Mucosa of descending colon (tissue), 3 donors: ENCODE data around the gene PGBD2. TPM values are rescaled to one million over a fixed set of nuclear protein-coding genes. Genes with fewer than 3 reads are reported as not detected.

ENCODE experiments used
- ATAC-seq: fragments of 200-7000 bp; cut with Tn5 transposase; one replicate; pipeline ENCODE4 v1.9.1; 2020; ENCODE audit warnings: mild to moderate bottlenecking, moderate library complexity
- DNase-seq, 3 donors: peaks; one replicate each; pipeline ENCODE4 v3.0.0-alpha.2; 2020
- H3K36me3 ChIP-seq: fragments of 200-600 bp; one replicate; pipeline ENCODE4 v1.8.0; 2021; ENCODE audit warnings: low read depth, mild to moderate bottlenecking
- H3K4me1 ChIP-seq: fragments of 200-600 bp; one replicate; pipeline ENCODE4 v1.8.0; 2021; ENCODE audit warnings: low read depth, mild to moderate bottlenecking
- H3K4me3 ChIP-seq: fragments of 200-600 bp; one replicate; pipeline ENCODE4 v1.8.0; 2021; ENCODE audit warnings: mild to moderate bottlenecking
- H3K9me3 ChIP-seq: fragments of 200-600 bp; one replicate; pipeline ENCODE4 v1.8.0; 2021; ENCODE audit warnings: mild to moderate bottlenecking
- CTCF ChIP-seq: fragments of 200-600 bp; IDR thresholded peaks from one replicate; pipeline ENCODE4 v1.8.0; 2022; ENCODE audit warnings: antibody characterized with exemption, mild to moderate bottlenecking
- intact Hi-C, 2 donors: fragments of 100-400 bp; cut with DNase I in 1 of 2; cut with micrococcal nuclease in 1 of 2; formaldehyde crosslinking; loops; one replicate each; pipeline versions ENCODE4 v1.11.0 to v1.11.1; 2022; cut with DNase I, micrococcal nuclease
- total RNA-seq, 3 donors: library from RNA; stranded (reverse); fragmentation: NEBNext Ultra II Directional in 2 of 3; extraction: Animal tissue kit (Norgen Biotek cat#: 25700) in 2 of 3; gene quantifications; one replicate each; pipeline versions ENCODE4 v1.2.1 to v1.2.4, GENCODE V29; 2021 to 2023
- donor health status: DM: no; HTN: no; CAD: no; lungs with moderate emphysema.
- donor health status: DM: no; HTN: no; CAD: no.
- donor health status: DM: no; HTN: yes; CAD: no.

PGBD2 gene
- total RNA-seq, 3 donors from 2014 or later, result 6.6 to 11.7 (median 10.9) TPM

- no peak overlapping the region for H3K4me3 ChIP-seq
- H3K4me1 ChIP-seq, result no peaks in the 10 kb centered on the region
- intact Hi-C loops, result no loop called here
- ATAC-seq, result peak; percentile 95
- H3K36me3 ChIP-seq, result no peaks in the 10 kb centered on the region
- H3K9me3 ChIP-seq, result no peaks in the 10 kb centered on the region
- TF ChIP-seq CTCF, result no peak
- no peak for DNase-seq
Measured at GRCh38 chr1:248892590-248892989, 13.4 kb upstream of the PGBD2 start.

DNA sequence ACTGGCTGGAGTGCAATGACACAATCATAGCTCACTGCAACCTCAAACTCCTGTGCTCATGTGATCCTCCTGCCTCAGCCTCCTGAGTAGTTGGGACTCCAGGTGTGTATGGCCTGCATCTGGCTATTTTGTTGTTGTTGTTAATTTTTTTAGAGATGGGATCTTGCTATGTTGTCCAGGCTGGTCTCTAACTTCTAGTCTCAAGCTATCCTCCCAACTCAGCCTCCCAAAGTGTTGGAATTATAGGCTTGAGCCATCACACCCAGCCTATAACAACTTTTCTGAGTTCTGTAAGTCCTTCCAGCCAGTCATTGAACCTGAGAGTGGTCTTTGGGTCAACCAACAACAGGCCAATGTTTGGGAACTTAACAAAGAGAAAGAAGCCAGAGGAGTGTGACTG is 11.2 kb upstream of the PGBD2 start:
- no peaks in the 10 kb centered on the region for H3K9me3 ChIP-seq
- H3K4me1 ChIP-seq, result no peaks in the 10 kb centered on the region
- DNase-seq, result no peak
- ATAC-seq, result no peak
- H3K4me3 ChIP-seq, result no peak overlapping the region
- intact Hi-C loops, result no loop called here
- H3K36me3 ChIP-seq, result no peaks in the 10 kb centered on the region
- no peak for TF ChIP-seq CTCF

- ATAC-seq (no peak), DNase-seq (no peak)
- intact Hi-C loops, result no loop called here
- TF ChIP-seq CTCF, result no peak
- no peaks in the 10 kb centered on the region for H3K9me3 ChIP-seq
- no peaks in the 10 kb centered on the region for H3K4me1 ChIP-seq
- H3K4me3 ChIP-seq, result no peak overlapping the region
- H3K36me3 ChIP-seq, result no peaks in the 10 kb centered on the region
Measured at GRCh38 chr1:248897412-248898337, 8.4 kb upstream of the PGBD2 start.

- TF ChIP-seq CTCF, result no peak
- intact Hi-C loops, result no loop called here
- DNase-seq (no peak), ATAC-seq (no peak)
- Histone ChIP-seq H3K36me3 (no peaks in the 10 kb centered on the region), H3K4me1 (no peaks in the 10 kb centered on the region), H3K4me3 (no peak overlapping the region), H3K9me3 (no peaks in the 10 kb centered on the region)
Measured at GRCh38 chr1:248900637-248901036, 5.4 kb upstream of the PGBD2 start.

- TF ChIP-seq CTCF, result no peak
- DNase-seq, result no peak
- H3K36me3 ChIP-seq, result no peaks in the 10 kb centered on the region
- H3K4me1 ChIP-seq, result no peaks in the 10 kb centered on the region
- H3K4me3 ChIP-seq, result no peak overlapping the region
- ATAC-seq, result no peak
- no peaks in the 10 kb centered on the region for H3K9me3 ChIP-seq
- intact Hi-C loops, result no loop called here
Measured at GRCh38 chr1:248901578-248901977, 4.5 kb upstream of the PGBD2 start.
